GM12874 (cell line): ENCODE data around the gene THEMIS2.

ENCODE experiments used
- CTCF ChIP-seq: IDR thresholded peaks from 2 replicates; pipeline ENCODE4 v1.5.1; 2011; ENCODE audit warnings: low read depth, mild to moderate bottlenecking, control low read depth, low read length, moderate library complexity; ENCODE audit not compliant: insufficient read depth

Gene THEMIS2

DNA sequence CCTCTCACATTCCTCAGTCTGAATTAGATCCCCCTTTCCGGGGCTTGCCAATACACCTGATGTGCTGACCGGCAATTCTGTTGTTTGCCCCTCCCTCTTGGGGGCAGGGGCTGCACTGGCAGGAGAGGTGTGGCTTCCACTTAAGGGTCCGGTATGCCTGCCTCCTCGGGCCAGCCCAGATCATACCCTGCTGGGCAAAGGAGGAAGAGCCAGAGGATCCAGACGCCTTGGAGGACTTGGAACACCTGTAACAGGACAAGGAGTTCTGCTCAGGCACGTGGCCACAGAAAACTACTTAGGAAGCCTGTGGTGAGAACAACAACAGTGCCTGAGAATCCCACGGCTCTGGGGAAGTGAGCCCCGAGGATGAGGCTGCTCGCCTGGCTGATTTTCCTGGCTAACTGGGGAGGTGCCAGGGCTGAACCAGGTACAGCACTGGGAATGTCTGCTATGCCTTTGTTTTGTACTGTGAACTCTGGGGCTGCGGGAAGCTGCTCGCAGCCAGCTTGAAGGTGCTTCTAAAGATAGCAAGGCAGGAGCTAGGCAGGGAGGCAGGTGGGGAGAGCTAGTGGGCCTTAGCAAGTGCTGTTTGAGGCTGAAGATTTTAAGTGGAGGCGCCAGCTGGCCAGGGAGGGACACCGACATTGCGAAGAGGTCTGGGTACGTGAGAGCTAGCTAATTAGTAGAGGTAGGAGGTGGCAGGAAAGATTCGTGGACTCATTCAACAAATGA, 62.6 kb downstream of the THEMIS2 start, which contains the start of gene SMPDL3B:
Gene SMPDL3B, plus strand, starts transcription at position 183 of the 732 bp plus-strand sequence. Its CDS starts 184 bp downstream, at position 367.
- no peak for TF ChIP-seq CTCF

- TF ChIP-seq CTCF: no peak
Measured at GRCh38 chr1:27935721-27936120, 63.4 kb downstream of the THEMIS2 start.
